ENCODE data around the gene TIMM22.
"Not testable (repeated sequence)": the region's sequence is repeated elsewhere in the genome, so short reads cannot be mapped to it uniquely, and the experiment has no call there.

TIMM22 gene

DNA sequence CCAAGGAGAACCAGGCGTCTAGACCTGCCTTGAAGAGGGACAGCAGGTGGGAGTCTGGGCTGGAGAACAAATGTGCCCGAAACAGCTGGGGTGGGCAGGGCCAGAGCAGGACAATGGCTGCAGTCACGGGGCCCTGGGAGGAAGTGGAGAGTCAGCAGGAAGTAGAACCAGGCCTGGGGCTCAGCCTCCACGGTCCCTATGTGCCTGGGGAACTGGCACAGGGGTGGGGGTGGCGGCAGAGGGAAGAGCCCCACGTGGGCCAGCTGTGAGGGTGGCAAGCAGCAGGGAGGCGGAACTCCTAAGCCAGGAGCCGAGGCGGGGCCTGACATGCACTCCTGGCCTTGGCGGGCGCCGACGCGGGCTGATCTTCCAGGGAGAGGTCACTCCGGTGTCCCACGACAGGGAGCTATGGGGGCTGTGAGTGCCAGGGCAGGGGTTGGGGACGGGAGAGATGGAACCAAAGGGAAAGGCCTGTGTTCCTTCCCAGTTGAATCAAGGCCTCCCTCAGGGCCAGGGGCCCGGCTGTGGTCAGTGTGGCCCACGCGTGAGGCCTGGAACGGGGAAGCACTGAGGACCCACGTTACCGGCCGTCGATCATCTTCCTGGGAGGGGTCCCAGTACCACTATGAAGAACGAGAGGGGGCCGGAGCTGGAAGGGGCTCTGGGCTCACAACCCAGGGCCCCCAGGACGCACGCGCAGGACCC, 42.7 kb downstream of the TIMM22 start:
- no peak for DNase-seq (ENCODE audit: low read depth)

DNA sequence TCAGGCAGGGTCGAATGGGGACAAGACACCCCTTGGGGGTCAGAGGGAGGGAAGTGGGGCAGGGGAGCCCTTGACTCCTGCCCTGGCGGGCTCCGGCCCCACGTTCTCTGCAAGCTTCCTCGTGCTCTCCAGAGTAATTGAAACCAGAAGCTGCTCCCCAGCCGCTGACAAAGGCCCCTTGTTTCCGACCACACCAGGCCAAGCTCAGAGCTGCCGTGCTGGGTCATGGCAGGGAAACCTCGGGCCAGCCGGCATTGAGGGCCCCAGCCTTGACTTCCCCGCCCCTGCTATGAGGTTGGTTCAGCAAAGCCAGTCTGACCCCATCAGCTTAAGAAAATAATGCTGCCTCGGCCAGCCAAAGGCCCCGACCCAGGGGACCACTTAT, 43.3 kb downstream of the TIMM22 start:
- DNase-seq (ENCODE audit: low read depth) = no peak

DNA sequence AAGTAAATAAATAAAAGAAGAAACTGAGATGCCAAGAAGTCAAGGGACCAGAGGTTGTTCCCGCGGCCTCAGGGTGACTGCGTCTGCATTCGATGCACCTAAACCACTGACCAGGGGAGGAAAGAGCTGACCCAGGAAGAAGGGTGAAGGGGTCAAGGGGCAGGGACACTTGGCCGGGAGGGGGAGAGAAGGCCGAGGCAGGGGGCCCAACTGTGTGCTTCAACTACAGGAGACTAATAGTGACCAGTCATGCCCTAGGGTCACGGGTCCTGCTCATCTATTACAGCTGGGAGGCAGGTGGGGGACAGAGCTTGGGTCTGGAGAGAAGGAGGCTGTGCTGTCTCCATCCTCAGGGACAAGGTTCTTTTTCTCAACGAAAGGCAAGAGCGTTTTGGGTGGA, 44.8 kb downstream of the TIMM22 start:
- no peak for DNase-seq (ENCODE audit: low read depth)

DNA sequence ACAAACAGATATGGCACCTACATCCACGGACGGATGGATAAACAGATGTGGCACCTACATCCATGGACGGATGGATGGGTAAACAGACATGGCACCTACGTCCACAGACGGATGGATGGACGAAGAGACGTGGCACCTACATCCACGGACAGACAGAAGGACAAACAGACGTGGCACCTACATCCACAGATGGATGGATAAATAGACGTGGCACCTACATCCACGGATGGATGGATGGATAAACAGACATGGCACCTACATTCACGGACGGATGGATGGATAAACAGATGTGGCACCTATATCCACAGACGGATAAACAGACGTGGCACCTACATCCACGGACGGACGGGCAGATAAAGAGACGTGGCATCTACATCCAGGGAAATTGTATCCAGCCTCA, 45.6 kb downstream of the TIMM22 start:
- no peak for DNase-seq (ENCODE audit: low read depth)

DNA sequence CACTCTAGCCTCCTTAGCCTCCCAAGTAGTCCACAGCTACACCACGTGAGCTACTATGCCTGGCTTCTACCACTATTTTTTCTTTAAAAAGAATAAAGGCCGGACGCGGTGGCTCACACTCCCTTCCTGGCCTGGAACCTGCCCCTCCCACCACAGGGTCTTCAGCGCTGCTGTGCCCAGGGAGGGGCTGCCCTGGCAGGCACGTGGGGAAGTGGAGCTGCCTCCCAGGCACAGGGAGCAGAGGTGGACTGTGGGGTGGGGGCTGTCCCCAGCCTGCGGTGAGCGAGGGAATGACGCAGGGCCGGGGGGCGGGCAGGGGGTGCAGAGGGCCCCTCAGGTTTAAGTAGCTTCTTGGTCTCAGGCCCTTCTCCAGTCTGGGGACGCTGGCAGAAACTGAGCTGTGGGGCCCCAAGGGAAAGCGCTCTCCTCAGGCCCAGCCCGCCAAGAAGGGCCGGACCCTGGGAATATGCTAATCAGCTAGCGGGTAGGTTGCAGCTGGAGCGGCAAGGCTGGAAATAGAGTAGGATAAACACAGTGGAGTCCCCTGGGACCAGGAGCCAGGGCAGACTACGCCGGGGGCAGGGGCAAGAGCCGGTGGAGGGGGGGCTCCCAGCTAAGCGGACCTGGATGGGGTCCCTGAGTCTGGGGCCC, 46.8 kb downstream of the TIMM22 start:
- no peak for DNase-seq (ENCODE audit: low read depth)

DNA sequence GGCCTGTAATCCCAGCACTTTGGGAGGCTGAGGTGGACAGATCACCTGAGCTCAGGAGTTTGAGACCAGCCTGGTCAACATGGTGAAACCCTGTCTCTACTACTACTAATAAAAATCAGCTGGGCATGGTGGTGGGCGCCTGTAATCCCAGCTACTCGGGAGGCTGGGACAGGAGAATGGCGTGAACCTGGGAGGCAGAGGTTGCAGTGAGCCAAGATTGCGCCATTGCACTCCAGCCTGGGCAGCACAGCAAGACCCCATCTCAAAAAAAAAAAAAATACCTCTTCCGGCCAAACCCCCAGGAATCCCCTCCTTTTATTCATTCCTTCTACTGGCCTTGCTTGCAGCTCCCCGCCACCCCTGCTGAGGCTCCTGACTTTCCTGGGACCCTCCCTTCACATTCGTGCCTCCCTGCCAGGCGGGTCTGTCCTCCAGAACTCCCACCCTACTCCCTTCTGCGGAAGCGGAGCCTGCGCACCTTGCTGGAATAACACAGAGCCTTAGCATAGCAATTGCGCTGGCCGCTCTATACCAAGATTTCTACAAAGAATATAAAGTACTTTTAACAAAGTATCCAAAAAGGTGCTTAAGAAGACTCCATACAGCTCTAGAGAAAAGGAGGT, 47.6 kb downstream of the TIMM22 start:
- DNase-seq (ENCODE audit: low read depth) = not testable (repeated sequence)

DNA sequence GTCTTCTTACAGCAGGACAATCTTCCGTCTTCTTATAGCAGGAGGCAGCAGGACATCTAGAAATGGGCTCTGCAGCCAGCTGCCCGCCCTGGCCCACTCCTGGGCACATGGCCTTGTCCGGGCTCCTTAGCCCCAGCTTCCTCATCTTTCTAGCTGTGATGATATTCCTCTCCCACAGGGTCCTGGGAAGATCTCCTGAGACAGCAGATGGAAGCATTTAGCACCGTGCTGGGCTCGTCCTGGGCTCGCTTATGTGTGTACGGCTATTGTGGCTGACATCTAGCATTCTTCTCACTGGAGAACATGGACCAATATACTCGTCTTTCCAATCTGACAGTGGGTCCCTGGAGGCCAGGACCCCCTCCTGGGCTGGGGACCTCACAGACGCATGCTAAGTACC, 48.5 kb downstream of the TIMM22 start:
- no peak for DNase-seq (ENCODE audit: low read depth)

DNA sequence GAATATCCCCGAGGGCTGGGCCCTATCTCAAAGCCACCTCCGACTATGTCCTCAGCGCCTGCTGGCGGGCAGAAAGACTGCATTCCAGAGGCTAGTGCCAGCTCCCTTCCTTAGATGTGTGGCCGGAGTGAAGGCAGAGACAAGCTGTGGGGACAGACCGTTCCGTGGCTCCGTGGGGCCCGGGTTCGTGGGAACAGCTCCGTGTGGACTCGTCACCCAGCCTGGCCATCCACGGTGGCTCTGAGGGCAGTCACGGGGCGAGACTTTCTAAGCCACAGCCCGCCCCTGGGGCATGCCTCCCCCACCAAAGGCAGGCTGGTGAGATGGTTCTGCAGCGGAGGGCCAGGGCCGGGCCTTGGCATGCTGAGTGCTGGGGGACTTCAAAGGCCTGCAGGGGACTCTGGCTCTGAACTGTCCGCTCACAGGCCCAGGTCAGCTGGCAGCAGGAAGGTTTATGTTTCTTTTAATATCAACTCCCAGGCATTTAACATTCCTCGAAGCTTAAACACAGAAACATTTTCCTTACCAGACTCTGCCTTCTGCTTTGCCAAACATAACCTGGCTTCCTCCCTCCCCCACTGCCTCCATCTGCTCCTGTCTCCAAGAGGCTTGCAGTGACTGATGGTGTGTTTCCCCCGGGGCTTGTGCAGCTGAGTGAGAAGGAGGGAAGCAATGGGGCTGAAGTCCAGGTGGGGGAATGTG, 50.4 kb downstream of the TIMM22 start:
- DNase-seq (ENCODE audit: low read depth) = no peak

DNA sequence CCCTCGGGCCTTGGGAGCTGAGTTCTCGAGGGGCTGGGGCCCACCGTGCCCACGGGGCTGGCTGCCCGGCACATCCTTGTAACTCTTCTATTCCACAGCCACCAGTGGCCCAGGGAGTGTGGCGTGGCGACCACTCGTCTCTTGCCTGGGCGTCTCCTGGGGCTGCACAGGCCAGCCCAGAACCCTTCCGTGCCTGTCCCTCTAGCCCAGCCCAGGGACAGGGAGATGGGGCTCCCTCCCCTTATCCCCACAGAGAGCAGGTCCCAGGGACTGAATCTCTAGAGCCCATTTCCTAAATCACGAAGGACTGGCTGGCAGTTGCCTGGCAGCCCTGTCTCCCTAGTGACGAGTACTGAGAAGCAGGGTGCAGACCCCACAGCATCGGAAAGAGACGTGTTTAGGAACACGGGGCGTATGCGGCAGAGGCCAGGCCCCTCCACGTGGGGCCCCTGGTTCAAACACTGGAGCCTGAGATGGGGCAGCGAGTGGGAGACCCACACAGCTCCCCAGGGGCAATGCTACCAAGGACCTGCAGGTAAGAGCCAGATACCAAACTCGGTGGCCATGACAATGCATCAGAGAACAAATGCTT, 51.0 kb downstream of the TIMM22 start:
- DNase-seq (ENCODE audit: low read depth) = no peak

DNA sequence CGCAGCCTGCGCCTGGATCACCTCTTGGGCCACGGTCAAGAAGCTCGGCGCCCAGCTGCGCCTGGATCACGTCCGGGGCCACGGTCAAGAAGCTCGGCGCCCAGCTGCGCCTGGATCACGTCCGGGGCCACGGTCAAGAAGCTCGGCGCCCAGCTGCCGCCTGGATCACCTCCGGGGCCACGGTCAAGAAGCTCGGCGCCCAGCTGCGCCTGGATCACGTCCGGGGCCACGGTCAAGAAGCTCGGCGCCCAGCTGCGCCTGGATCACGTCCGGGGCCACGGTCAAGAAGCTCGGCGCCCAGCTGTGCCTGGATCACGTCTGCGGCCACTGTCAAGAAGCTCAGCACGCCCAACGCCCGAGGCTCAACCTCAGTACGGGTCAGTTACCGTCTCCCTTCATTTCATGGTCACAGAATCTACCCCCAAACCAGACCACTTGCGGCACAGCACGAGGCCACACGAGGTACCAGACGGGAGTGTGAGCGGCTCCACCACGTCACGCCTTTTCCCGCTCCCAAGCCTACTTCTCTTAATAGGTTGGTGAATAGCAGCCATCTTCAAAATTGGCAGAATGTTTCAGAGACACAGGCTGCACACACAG, 51.7 kb downstream of the TIMM22 start:
- DNase-seq (ENCODE audit: low read depth) = not testable (repeated sequence)

DNA sequence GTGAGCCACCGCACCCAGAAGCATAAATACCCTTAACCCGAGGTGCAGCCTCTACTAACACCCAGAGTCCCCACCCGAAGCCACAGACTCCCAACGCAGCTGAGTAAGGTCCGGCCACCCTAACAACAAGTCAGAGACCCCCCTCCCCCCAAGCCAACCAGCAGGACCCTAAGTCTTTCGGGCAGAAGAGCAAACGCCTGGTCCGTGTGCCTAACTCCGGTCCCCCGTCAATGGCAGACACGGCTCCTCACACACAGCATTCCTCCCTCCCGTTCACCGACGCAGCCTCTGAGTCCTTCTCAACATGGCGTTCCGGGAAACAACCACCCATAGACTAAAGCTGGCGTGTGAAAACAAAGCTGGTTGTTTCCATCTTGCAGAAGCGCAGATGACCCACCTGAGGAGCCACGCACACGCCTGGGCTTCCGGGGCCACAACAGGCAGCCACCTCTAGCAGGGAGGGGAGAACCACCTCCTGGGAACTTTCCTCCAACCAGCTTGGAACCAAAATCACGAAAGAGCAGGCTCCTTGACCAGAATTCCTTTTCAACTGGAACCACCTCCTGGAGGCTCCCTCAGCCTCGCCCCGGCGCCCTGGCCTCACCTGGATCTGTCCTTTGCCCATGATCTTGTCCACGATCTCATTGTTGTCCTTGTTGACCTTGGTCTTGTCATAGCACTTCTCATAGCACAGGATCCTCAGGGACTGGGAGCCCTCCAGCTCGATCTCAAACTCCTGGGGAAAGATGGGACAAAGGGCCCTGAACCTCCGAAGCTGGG, 52.7 kb downstream of the TIMM22 start:
- no peak for DNase-seq (ENCODE audit: low read depth)

DNA sequence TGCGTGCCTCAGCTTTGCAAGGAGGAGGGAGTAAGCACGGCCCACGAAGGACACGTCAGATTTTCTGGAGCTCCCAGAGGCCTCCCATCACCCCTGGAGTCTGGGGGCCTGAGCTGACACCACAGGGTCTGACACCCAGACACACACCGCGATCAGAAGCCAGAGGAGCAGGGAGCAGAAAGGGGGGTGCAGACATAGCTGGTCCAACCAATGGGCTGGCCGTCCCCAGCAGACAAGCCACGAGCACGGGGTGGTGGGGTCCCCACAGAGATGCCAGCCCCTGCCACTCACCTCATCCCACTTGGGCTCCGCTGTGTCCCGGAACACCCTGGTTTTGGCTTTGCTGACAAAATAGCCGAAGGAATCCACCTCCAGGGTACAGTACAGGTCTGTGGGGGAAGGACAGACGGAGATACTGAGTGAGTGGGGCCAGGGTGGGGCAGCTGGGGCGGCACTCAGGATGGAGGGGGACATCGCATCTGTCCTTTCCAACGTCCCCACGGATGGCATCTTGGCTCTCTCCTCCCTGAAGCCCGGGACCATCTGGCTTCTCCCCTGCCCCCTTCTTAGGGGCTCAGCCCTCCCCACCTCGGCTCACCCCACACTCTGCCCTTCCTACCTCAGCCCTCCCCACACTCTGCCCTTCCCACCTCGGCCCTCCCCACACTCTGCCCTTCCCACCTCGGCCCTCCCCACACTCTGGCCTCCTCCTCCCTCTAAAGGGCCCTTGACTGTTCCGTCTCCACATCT, 53.5 kb downstream of the TIMM22 start:
- DNase-seq (ENCODE audit: low read depth) = no peak

DNA sequence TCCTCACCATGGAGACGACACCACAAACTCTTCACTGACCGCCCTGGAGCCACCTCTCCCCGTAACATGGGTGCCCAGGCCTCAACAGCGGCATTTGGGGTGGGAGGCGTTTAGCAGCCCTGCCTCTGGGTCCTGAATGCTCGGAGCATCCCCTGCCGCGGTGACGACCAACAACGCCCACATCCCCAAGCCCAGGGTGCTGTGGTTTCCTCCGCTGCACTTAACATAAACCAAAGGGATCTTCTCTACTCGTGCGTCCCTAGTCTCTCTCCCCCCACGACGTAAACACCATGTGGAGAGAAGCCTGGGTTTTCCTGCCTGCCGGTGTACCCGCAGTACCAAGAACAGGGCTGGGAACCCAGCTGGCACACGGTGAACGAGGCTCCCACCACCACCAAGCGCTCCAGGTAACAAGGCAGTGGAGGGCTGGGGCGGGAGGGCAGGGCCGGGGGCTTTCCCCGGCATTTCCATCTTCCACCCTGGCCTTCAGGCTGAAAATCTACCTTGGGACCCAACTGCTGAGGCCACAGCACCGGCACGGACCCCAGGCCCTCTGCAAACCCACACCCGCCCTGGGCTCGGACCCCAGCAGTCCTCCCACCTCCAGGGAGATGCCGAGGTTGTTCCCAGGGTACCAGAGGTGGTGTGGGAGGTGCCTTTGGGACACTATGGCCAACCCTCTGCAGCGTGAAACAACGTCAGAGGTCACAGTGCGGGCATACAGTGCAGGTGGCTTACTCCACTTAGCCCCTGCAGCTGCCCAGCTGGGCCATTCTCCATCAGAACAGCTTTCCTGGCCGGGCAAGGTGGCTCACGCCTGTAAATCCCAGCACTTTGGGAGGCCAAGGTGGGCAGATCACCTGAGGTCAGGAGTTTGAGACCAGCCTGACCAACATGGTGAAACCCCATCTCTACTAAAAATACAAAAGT, 54.3 kb downstream of the TIMM22 start:
- DNase-seq (ENCODE audit: low read depth) = no peak

Data from stimulated activated CD8-positive, alpha-beta memory T cell treated with anti-CD3 and anti-CD28 coated beads, Interleukin-12 subunit alpha, Interleukin-12 subunit beta, amount 100 ng/mL, for 4 hours (primary cell).